GM13977 (cell line): ENCODE measurements around the gene PNISR.

Experiments
- DNase-seq: peaks from one replicate; pipeline ENCODE4 v3.0.0; 2012; ENCODE audit warnings: low spot score
- CTCF ChIP-seq: IDR thresholded peaks from 2 replicates; pipeline ENCODE4 v1.5.1; 2012; ENCODE audit warnings: mild to moderate bottlenecking, control low read depth; ENCODE audit not compliant: insufficient read depth; ENCODE audit errors: extremely low read depth, missing control alignments
- in situ Hi-C: fragments of 300-500 bp; cut with MboI; formaldehyde crosslinking; loops from one replicate; pipeline ENCODE4 v1.12.0; 2022; ENCODE audit warnings: low sequenced_read_pairs, low pct_unique_long_range_greater_than_20kb, mixed read lengths, inconsistent platforms; ENCODE audit not compliant: unreplicated experiment

PNISR gene

GRCh38 chr6:99425647-99426450 is 741 bp upstream of the PNISR start:
- DNase-seq: peak; percentile 28
- TF ChIP-seq CTCF: peak; percentile 44
- in situ Hi-C loops: loop anchor here (10.0 kb wide), 1 partner anchor 81 kb away; the partner anchor contains the start of gene FAXC

GRCh38 chr6:99424022-99424421 is 1.1 kb downstream of the PNISR start:
- in situ Hi-C loops: loop anchor here (10.0 kb wide), 1 partner anchor 79 kb away; the partner anchor contains the start of gene FAXC
- no peak for DNase-seq
- TF ChIP-seq CTCF: no peak

DNA sequence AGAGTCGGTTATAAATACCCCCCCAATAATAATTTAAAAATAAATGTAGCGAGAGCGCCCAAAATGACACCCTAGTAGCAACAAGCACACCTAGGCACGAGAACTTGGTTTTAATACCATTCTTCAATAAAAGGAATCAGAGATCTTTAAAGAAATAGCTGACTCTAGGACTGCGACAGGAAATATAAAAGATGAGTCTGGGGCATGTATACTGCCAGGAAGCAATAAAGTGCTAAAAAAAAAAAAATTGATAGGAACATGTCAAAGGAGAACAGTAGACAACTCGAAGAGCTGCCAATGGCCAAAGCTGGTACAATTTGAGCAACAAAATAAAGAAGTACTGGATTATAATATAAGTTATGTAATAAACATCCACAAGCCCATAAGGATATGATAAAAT is 2.2 kb downstream of the PNISR start:
- in situ Hi-C loops: loop anchor here (10.0 kb wide), 1 partner anchor 78 kb away; the partner anchor contains the start of gene FAXC
- TF ChIP-seq CTCF: no peak
- DNase-seq: no peak

DNA sequence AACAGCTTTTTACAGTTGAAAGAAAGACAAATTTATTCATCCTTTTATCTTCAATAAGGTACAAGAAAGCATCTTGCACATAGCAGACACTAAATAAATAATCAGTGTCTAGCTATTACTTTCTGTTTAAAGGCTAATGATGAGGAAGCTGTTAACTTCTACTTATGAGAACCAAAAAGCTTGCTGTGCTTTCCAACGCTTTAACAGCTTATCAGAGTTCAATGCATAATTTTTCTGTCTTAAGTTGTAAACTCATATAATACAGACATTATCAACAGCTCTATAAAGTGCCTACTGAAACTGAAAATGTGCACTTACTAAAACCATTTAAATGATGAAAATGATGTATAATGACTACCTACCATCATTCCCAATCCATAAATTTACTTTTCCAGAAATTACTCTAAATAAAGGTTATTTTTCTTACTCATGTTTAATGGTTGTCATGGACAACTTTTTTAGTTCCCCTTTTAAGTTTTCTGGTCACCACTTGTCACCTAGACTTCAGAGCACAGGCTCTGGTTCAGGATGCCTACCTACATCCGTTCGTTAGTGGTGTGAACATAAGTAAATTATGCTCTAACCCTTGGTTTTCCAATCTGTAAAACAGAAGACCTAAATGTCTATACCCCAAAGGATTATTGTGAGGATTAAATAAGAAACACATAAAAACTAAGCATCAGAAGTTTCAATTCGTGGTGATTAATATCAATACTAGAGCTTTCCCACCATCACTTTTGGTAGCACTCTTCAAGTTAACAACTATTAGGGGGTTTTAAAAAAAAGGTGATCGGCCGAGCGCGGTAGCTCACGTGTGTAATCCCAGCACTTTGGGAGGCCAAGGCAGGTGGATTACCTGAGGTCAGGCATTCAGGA is 8.0 kb downstream of the PNISR start:
- TF ChIP-seq CTCF: no peak
- peak; percentile 17 for DNase-seq
- in situ Hi-C loops: no loop called here

- in situ Hi-C loops: no loop called here
- no peak for DNase-seq
- TF ChIP-seq CTCF: no peak
Observed at GRCh38 chr6:99416226-99416625, 8.9 kb downstream of the PNISR start.

DNA sequence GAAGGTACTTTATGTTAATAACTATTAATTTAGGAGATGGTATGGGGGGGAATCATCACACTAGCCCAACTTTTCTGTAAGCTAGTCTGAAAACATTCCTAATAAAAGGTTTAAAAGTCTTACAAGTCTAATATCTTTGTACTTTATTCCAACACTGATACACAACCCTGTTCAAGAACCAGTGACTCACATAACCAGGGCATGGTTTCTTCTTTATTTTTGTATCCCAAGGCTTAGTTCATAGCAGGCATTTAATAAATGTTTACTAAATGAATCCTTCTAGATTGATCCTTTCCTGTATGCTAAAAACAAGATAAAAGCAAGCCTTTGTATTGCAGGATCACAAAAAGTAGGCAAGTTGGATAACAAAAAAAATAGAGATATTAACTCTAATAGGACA is 9.7 kb downstream of the PNISR start:
- in situ Hi-C loops: no loop called here
- TF ChIP-seq CTCF: no peak
- DNase-seq: no peak
